Activated naive CD4-positive, alpha-beta T cell treated with anti-CD3 and anti-CD28 coated beads, Interleukin-2, amount 50 U/mL, for 24 hours (primary cell): Measurements from ENCODE around the gene ABCG1.

ENCODE experiments used
- H3K27ac Mint-ChIP-seq: one replicate; pipeline ENCODE4 v1.8.0; 2021; ENCODE audit warnings: mild to moderate bottlenecking, mixed read lengths
- H3K27me3 Mint-ChIP-seq: one replicate; pipeline ENCODE4 v1.8.0; 2021; ENCODE audit warnings: mixed read lengths
- H3K36me3 Mint-ChIP-seq: one replicate; pipeline ENCODE4 v1.8.0; 2021; ENCODE audit warnings: mixed read lengths
- H3K4me1 Mint-ChIP-seq: one replicate; pipeline ENCODE4 v1.8.0; 2021; ENCODE audit warnings: mixed read lengths
- H3K4me3 Mint-ChIP-seq: one replicate; pipeline ENCODE4 v1.8.0; 2021; ENCODE audit warnings: mild to moderate bottlenecking, mixed read lengths
- H3K9me3 Mint-ChIP-seq: one replicate; pipeline ENCODE4 v1.8.0; 2021; ENCODE audit warnings: mixed read lengths

The ABCG1 gene

GRCh38 chr21:42188663-42189062 is 30.3 kb upstream of the ABCG1 start:
- Mint-ChIP-seq H3K9me3 (no peaks in the 10 kb centered on the region), H3K36me3 (no peaks in the 10 kb centered on the region), H3K27me3 (no peaks in the 10 kb centered on the region), H3K4me1 (peaks cover 82% of the 10 kb centered on the region), H3K27ac (peak overlapping the region; percentile 96), H3K4me3 (peak overlapping the region; percentile 63)

- peaks cover 85% of the 10 kb centered on the region for H3K4me1 Mint-ChIP-seq
- no peaks in the 10 kb centered on the region for H3K27me3 Mint-ChIP-seq
- H3K27ac Mint-ChIP-seq: no peak overlapping the region
- H3K36me3 Mint-ChIP-seq: no peaks in the 10 kb centered on the region
- no peaks in the 10 kb centered on the region for H3K9me3 Mint-ChIP-seq
- H3K4me3 Mint-ChIP-seq: no peak overlapping the region
Observed at GRCh38 chr21:42189431-42189830, 29.5 kb upstream of the ABCG1 start.

- Mint-ChIP-seq H3K4me1 (peaks cover 83% of the 10 kb centered on the region), H3K27me3 (no peaks in the 10 kb centered on the region), H3K36me3 (no peaks in the 10 kb centered on the region), H3K9me3 (no peaks in the 10 kb centered on the region), H3K4me3 (no peak overlapping the region), H3K27ac (peak overlapping the region; percentile 66)
Observed at GRCh38 chr21:42189860-42190485, 29.0 kb upstream of the ABCG1 start.

- no peaks in the 10 kb centered on the region for H3K9me3 Mint-ChIP-seq
- peaks cover 83% of the 10 kb centered on the region for H3K4me1 Mint-ChIP-seq
- peak overlapping the region; percentile 38 for H3K27ac Mint-ChIP-seq
- no peaks in the 10 kb centered on the region for H3K36me3 Mint-ChIP-seq
- H3K27me3 Mint-ChIP-seq: no peaks in the 10 kb centered on the region
- no peak overlapping the region for H3K4me3 Mint-ChIP-seq
Observed at GRCh38 chr21:42190486-42190863, 28.5 kb upstream of the ABCG1 start.

DNA sequence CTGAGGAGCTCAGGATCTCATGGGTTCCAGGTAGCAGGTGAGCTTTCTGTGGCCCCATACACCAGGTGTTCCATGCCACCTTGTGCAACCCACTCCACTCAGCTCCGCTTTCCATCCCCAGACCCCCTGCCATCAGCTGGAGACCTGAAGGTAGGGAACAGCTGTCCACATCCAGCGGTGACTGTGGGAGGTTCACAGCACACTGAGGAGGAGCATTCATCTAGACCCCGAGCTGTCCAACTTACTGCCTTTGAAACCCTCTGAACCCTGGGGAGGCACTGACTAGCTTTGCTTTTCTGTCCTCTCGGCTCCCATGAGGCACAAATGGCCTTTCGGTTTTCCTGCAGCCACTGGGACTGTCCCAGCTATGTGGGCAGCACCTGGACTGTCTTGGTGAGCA is 27.9 kb upstream of the ABCG1 start:
- Mint-ChIP-seq H3K4me3 (no peak overlapping the region), H3K36me3 (no peaks in the 10 kb centered on the region), H3K27ac (no peak overlapping the region), H3K4me1 (peaks cover 83% of the 10 kb centered on the region), H3K9me3 (no peaks in the 10 kb centered on the region), H3K27me3 (no peaks in the 10 kb centered on the region)

GRCh38 chr21:42191696-42192595 is 27.0 kb upstream of the ABCG1 start:
- Mint-ChIP-seq H3K9me3 (no peaks in the 10 kb centered on the region), H3K27ac (peak overlapping the region; percentile 75), H3K4me3 (peak overlapping the region; percentile 37), H3K36me3 (no peaks in the 10 kb centered on the region), H3K27me3 (no peaks in the 10 kb centered on the region), H3K4me1 (peaks cover 81% of the 10 kb centered on the region)

DNA sequence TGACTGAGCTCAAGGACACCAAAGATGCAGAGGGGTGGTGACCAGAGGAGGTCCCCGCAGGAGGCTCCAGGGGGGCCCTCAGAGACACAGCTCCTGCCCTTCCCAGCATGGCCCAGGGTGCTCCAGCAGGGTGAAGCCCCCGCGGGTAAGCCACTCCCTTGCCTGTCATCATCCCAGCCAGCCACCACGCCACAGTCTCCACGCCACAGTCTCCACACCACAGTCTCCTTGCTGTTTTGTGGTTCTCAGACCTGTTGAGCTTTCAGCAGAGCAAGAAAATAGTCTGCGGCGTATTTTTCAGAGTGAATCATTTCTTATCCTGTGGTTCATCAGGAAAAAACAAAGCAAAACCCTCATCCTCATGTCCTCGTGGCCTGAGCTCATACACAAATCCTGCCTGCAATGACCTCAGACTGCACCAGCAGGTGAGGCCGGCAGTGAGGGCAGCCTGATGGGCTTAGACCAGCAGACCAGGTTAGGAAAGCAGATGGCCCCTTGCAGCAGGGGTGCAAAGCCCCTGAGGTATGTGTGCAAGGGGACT is 25.7 kb upstream of the ABCG1 start:
- H3K9me3 Mint-ChIP-seq: no peaks in the 10 kb centered on the region
- peak overlapping the region; percentile 63 for H3K27ac Mint-ChIP-seq
- H3K4me1 Mint-ChIP-seq: peaks cover 81% of the 10 kb centered on the region
- H3K36me3 Mint-ChIP-seq: no peaks in the 10 kb centered on the region
- peak overlapping the region; percentile 61 for H3K4me3 Mint-ChIP-seq
- H3K27me3 Mint-ChIP-seq: no peaks in the 10 kb centered on the region

- H3K4me3 Mint-ChIP-seq: no peak overlapping the region
- no peaks in the 10 kb centered on the region for H3K27me3 Mint-ChIP-seq
- peaks cover 81% of the 10 kb centered on the region for H3K4me1 Mint-ChIP-seq
Observed at GRCh38 chr21:42193721-42194120, 25.2 kb upstream of the ABCG1 start.

GRCh38 chr21:42194863-42195262 is 24.1 kb upstream of the ABCG1 start:
- Mint-ChIP-seq H3K4me3 (no peak overlapping the region), H3K4me1 (peaks cover 83% of the 10 kb centered on the region), H3K27ac (no peak overlapping the region), H3K36me3 (no peaks in the 10 kb centered on the region), H3K27me3 (no peaks in the 10 kb centered on the region), H3K9me3 (no peaks in the 10 kb centered on the region)

More at GRCh38 chr21:42193721-42194120, 25.2 kb upstream of the ABCG1 start:
- Mint-ChIP-seq H3K9me3 (no peaks in the 10 kb centered on the region), H3K36me3 (no peaks in the 10 kb centered on the region), H3K27ac (peak overlapping the region; percentile 2)

DNA sequence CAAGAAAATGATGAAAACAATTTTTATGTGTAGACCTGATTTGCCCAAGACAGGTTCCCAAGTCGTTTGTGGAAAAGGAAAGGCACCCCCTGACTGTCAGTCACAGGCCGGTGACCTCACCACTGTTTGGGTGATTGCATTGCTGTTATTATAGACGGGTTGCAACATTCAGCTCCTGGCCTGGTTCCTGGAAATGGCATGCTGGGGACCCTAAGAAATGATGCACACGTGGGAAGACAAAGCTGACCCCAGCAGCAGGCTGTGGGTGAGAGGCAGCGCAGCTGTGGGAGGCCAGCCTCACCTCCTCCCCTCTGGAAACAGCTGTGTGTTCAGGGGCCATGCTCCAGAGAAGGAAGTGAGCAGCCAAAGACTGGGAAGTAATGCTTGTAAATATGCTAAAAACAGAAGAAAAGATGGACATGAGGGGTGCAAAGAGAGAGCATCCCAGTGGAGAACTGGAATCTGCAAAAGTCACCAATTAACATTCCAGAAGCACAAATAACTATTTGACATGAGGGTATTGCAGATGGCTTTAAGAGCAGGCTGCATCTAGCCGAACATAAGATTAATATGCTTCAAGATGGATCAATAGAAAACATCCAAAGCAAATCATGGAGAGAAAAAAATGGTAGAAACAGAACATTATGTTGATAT is 23.4 kb upstream of the ABCG1 start:
- Mint-ChIP-seq H3K9me3 (no peaks in the 10 kb centered on the region), H3K4me3 (no peak overlapping the region), H3K27me3 (no peaks in the 10 kb centered on the region), H3K27ac (no peak overlapping the region), H3K36me3 (no peaks in the 10 kb centered on the region), H3K4me1 (peaks cover 83% of the 10 kb centered on the region)

DNA sequence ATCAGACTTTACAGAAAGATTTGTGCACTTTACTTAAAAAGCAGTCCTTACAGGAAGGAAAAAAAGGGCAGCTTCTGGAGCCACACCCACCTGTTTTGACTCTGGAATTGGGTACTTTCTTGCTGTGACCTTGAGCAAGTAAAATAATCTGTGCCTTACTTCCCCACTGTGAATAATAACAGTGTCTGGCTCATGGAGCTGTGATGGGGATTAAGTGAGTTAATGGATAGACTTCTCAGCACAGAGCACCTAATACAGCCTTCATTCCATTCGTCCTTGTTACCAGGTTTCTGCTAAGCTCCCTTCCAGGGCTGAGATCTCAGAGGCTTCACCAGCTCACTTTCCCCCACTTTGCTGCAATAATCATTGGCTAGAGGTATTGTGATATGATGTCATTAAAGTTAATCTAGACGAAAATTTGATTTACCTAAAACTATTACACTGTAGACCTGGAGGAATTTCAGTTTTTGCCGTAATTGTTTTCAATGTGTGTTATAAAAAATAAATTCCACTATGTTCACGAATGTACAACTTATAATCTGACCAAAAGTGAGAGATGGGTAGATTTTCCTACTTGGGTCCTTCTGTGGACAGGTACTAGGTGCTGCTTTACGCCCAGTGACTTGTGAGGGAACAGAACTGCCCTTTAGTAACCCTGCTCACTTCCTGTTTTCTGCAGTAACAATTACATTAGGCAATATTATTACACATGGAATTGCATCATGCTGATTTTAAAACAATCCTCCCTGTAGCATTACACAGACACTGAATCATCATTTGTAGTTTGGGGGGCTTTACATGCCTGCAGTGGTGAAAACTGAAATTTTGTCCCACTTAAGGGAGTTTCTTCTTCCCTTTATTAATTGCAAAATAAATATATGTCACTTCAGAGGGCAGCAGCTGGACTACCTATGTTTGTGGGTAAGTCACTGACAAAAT is 19.7 kb upstream of the ABCG1 start:
- no peaks in the 10 kb centered on the region for H3K9me3 Mint-ChIP-seq
- H3K4me3 Mint-ChIP-seq: peak overlapping the region; percentile 50
- no peaks in the 10 kb centered on the region for H3K27me3 Mint-ChIP-seq

GRCh38 chr21:42199868-42200463 is 19.0 kb upstream of the ABCG1 start:
- Mint-ChIP-seq H3K4me1 (peaks cover 82% of the 10 kb centered on the region), H3K27ac (no peak overlapping the region), H3K36me3 (no peaks in the 10 kb centered on the region), H3K4me3 (no peak overlapping the region), H3K27me3 (no peaks in the 10 kb centered on the region), H3K9me3 (no peaks in the 10 kb centered on the region)

More for the DNA sequence above, 19.7 kb upstream of the ABCG1 start:
- peak overlapping the region; percentile 56 for H3K27ac Mint-ChIP-seq
- no peaks in the 10 kb centered on the region for H3K36me3 Mint-ChIP-seq
- peaks cover 83% of the 10 kb centered on the region for H3K4me1 Mint-ChIP-seq

DNA sequence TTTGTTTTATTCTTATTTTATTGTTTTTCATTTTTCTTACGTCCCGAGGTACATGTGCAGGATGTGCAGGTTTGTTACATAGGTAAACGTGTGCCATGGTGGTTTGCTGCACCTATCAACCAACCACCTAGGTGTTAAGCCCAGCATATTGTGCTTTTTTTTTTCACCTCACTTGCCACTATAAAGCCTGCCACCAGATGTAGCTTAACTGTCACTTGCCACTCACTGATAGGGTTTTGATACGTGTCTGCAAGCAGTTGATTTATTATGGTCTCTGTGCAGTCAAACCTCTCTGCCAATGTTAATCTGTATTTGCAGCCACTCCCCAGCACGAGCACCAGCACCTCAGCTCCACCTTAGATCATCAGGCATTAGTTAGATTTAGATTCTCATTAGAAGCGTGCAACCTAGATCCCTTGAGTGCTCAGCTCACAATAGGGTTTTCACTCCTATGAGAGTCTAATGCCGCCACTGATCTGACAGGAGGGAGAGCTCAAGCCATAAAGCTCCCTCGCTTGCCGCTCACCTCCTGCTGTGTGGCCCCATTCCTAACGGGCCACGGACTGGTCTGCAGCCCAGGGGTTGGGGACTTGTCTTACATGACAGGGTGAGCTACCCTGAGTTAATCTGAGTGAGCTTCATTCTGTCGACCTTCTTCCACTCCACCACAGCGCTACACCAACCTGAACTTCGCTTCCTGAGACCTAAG is 17.9 kb upstream of the ABCG1 start:
- Mint-ChIP-seq H3K4me1 (peaks cover 72% of the 10 kb centered on the region), H3K9me3 (no peaks in the 10 kb centered on the region), H3K27me3 (no peaks in the 10 kb centered on the region), H3K36me3 (no peaks in the 10 kb centered on the region), H3K4me3 (peak overlapping the region; percentile 8), H3K27ac (no peak overlapping the region)

DNA sequence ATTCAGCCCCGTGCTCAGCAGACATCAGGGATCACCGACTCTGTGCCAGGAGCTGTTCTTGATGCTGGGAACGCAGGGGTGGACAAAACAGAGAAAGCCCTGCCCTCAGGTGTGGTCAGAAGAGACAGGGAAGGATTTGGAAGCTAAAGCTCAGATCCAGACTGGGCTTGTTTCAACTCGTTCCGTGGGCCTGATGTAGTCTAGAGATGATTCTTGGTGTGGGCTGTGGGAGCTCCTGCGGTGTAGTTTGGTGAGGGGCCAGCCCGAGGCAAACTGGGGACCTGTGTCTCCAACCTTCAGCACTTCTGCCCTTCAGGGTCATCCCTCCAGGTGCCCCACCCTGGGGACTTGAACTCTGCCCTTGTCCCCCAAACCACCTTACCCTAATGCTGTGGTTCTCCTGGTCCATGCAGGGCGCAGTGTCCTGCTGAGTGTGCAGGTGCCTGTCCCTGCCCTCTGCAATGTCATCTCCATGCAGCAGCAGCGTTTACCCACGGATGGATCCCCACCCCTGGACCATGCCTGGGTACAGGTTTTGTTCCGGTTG is 17.3 kb upstream of the ABCG1 start:
- Mint-ChIP-seq H3K4me3 (no peak overlapping the region), H3K27me3 (no peaks in the 10 kb centered on the region), H3K9me3 (no peaks in the 10 kb centered on the region), H3K27ac (peak overlapping the region; percentile 35), H3K36me3 (no peaks in the 10 kb centered on the region), H3K4me1 (peaks cover 68% of the 10 kb centered on the region)
